LoVo (cell line): Measurements from ENCODE around the gene ISOC1.

ENCODE experiments used
- DNase-seq: peaks from one replicate; pipeline ENCODE4 v3.0.0-alpha.2; 2016; ENCODE audit warnings: low spot score

The ISOC1 gene

DNA sequence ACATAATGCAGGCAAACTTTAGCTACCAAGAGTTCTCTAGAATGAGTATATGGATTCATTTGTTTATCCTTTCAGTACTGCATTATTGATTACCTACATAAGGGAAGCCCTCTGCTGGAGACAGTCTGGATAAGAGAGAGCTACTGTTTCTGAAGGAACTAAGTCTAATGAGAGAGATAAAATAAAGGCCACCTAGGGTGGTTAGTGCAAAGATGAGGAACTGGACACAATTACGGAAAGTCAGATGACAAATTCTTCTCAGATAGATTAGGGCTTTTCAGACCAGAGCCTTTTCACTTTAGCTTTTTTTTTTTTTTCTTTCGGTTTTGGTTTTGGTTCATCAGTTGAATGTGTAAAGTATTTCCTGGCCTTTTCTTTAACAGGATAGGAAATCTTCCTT is 31.3 kb downstream of the ISOC1 start:
- DNase-seq, result no peak

DNA sequence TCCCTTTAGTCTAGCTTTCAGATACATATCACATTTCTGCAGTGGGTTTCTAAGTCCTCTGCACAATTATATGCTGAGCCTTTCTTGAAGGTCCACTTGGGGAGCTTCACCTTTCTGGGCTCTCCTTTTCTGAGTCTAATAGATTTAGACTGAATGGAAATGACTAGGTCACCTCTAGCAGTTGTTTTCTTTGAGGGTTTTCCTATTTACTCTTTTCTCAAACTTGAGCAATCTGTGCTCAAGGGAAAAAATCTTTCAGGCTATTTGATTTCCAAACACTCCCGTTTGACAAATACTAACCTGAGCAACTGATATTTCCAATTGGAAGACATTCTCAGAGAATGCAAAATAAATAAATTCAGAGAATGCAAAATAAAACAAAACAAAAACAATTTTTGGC is 39.0 kb downstream of the ISOC1 start:
- no peak for DNase-seq

DNA sequence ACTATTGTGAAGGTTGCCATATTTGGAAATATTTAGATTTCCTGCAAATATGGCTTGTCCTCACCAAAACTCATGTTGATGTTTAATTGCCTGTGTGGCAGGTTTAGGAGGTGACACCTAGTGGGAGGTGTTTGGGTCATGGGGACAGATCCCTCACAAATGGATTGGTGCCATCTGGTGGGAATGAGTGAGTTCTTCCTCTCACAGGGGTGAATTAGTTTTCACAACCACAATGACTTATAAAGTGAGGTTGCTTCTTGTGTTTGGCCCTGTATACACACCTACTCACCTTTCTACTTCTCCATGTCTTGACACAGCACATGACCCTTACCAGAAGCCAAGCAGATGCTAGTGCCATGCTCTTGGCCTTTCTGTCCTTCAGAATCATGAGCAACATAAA is 41.1 kb downstream of the ISOC1 start:
- DNase-seq, result no peak

DNA sequence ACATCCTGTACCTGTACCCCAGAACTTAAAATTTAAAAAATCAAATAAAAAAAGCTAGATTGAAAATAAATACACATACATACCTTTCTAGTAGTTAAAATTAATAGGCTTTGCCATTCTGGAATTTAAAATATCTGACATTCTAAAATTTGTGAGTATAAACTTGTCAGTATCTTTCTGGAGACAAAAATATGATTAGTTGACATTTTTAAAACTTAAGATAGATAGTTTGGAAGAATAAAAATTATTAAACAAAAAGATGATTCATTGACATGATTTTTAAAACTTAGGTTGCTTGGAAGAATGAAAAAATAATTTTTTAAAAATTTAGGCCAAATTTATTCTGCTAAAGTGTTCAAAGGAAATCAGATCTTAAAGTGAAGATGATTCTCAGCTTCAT is 43.1 kb downstream of the ISOC1 start:
- DNase-seq, result no peak

DNA sequence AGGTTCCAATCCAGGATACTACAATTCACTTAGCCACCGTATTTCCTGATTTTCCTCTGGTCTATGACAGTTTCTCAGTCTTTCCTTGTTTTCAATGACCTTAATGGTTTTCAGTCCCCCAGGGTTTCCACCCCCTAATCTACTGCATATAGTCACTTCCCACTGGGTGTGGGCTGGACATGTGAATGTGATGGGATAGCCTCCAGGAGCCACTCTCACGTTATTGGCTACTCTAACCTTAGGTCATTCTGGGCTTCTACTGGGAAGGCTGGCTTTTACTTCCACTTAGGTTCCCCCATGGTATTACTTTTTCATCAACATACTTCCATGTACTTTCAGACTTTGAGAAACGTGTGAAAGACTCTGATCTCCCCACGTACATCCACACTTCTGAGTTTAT is 46.5 kb downstream of the ISOC1 start:
- no peak for DNase-seq

DNA sequence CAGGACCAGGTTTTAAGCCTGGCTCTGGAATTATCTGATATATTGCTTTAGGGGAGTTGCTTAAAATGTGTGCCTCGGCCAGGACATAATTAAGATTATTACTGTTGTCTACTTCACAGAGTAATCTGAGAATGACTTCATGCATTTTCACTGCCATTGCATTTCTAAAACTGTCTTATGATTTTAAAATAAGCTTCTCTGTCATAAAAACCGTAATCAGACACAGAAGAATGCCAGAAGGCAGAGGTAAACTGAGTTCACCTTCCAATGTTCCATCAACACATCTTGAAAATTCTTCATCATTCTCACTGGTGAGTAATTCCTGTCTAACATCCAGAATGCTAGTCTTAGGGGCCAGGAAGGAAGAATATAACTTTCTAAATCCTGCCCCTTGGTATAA is 47.1 kb downstream of the ISOC1 start:
- DNase-seq, result no peak

DNA sequence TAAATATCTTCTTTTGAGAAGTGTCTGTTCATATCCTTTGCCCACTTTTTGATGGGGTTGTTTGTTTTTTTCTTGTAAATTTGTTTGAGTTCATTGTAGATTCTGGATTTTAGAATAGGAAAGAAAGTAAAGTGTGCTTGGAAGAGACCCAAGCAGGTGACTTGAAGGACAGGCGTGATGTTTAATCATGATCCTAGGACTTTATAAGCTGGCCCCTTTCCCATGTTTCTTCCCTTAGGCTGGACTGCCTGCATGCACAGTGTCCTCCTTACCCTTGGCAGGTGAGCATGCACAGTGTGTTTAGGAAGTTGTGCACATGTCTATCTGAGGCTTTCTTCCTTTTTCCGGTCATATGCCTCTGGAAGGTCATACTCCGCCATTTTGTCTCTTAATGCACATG is 61.3 kb downstream of the ISOC1 start:
- DNase-seq, result no peak

DNA sequence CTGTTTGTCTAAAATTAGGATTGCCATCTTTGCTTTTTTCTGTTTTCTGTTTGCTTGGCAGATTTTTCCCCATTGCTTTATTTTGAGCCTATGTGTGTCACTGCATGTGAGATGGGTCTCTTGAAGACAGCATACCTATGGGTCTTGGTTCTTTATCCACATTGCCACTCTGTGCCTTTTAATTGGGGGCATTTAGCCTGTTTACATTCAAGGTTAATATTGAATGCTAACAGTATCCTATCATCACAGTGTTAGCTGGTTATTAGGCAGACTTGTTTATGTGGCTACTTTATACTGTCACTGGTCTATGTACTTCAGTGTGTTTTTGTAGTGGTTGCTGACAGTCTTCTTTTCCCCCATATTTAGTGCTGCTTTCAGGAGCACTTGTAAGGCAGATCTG is 67.3 kb downstream of the ISOC1 start:
- DNase-seq, result no peak
